ENCODE results near the gene TRIM2. TPM values are rescaled to one million over a fixed set of nuclear protein-coding genes. Genes with fewer than 3 reads are reported as not detected.

TRIM2 gene
- total and polyA plus RNA-seq, 4 donors, result 3.4 to 15.5 (median 8.9) TPM

GRCh38 chr4:153223930-153224329, 19.7 kb downstream of the TRIM2 start:
- Histone ChIP-seq H3K36me3 (ENCODE audit: control insufficient read depth in 4 of 4, insufficient read depth in 3 of 4, low read depth in 1 of 4, low read length in 3 of 4) (no peaks in the 10 kb centered on the region), H3K9ac (ENCODE audit: low read depth in 1 of 2, low read length in 2 of 2) (peak overlapping the region; percentile 77 to 92), H3K27me3 (ENCODE audit: control insufficient read depth in 4 of 4, insufficient read depth in 4 of 4, low read length in 3 of 4) (no peaks in the 10 kb centered on the region), H3K9me3 (ENCODE audit: control insufficient read depth in 4 of 4, low read length in 3 of 4) (no peaks in the 10 kb centered on the region), H3K4me1 (ENCODE audit: control insufficient read depth in 4 of 4, insufficient read depth in 4 of 4, low read length in 3 of 4) (peaks cover 2 to 14% (median 11%) of the 10 kb centered on the region in 4 donors), H3K27ac (ENCODE audit: low read depth in 1 of 2, low read length in 2 of 2) (peak overlapping the region in 1 of 2 donors; percentile 91), H3K4me3 (ENCODE audit: low read depth in 1 of 3, low read length in 3 of 3) (peak overlapping the region; percentile 31 to 71 (median 67))
- WGBS, result 50% methylated on average over 1 of the region's 1 CpG
- no peak for DNase-seq (ENCODE audit: low spot score)
- no peak for TF ChIP-seq FOXA1 (IDR thresholded peaks at IDR 0.05)
- TF ChIP-seq GABPA (IDR thresholded peaks at IDR 0.05 in 1 of 2, conservative IDR thresholded peaks at IDR 0.05 in 1 of 2), result no peak
- no peak for TF ChIP-seq RAD21 (IDR thresholded peaks at IDR 0.05)
- TF ChIP-seq, protein P1, sequence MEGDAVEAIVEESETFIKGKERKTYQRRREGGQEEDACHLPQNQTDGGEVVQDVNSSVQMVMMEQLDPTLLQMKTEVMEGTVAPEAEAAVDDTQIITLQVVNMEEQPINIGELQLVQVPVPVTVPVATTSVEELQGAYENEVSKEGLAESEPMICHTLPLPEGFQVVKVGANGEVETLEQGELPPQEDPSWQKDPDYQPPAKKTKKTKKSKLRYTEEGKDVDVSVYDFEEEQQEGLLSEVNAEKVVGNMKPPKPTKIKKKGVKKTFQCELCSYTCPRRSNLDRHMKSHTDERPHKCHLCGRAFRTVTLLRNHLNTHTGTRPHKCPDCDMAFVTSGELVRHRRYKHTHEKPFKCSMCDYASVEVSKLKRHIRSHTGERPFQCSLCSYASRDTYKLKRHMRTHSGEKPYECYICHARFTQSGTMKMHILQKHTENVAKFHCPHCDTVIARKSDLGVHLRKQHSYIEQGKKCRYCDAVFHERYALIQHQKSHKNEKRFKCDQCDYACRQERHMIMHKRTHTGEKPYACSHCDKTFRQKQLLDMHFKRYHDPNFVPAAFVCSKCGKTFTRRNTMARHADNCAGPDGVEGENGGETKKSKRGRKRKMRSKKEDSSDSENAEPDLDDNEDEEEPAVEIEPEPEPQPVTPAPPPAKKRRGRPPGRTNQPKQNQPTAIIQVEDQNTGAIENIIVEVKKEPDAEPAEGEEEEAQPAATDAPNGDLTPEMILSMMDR (IDR thresholded peaks at IDR 0.05; ENCODE audit: low read depth, low read length, missing input control), result no peak
- no peak for TF ChIP-seq ZBTB33 (IDR thresholded peaks at IDR 0.05)
- TF ChIP-seq, protein P2, sequence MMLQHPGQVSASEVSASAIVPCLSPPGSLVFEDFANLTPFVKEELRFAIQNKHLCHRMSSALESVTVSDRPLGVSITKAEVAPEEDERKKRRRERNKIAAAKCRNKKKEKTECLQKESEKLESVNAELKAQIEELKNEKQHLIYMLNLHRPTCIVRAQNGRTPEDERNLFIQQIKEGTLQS (IDR thresholded peaks at IDR 0.05), result no peak
- TF ChIP-seq JUND (IDR thresholded peaks at IDR 0.05), result no peak
- no peak for TF ChIP-seq HNF4G (IDR thresholded peaks at IDR 0.05)
- TF ChIP-seq NR2F2 (IDR thresholded peaks at IDR 0.05), result no peak
- TF ChIP-seq, protein P3, sequence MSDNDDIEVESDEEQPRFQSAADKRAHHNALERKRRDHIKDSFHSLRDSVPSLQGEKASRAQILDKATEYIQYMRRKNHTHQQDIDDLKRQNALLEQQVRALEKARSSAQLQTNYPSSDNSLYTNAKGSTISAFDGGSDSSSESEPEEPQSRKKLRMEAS (IDR thresholded peaks at IDR 0.05), result no peak
- no peak for TF ChIP-seq FOXA2 (IDR thresholded peaks at IDR 0.05)
- no peak for TF ChIP-seq HNF4A (conservative IDR thresholded peaks at IDR 0.05)

- Histone ChIP-seq H3K27ac (ENCODE audit: low read depth in 1 of 2, low read length in 2 of 2) (no peak overlapping the region), H3K4me1 (ENCODE audit: control insufficient read depth in 4 of 4, insufficient read depth in 4 of 4, low read length in 3 of 4) (peaks cover 2 to 14% (median 11%) of the 10 kb centered on the region in 4 donors), H3K9me3 (ENCODE audit: control insufficient read depth in 4 of 4, low read length in 3 of 4) (no peaks in the 10 kb centered on the region), H3K36me3 (ENCODE audit: control insufficient read depth in 4 of 4, insufficient read depth in 3 of 4, low read depth in 1 of 4, low read length in 3 of 4) (no peaks in the 10 kb centered on the region), H3K27me3 (ENCODE audit: control insufficient read depth in 4 of 4, insufficient read depth in 4 of 4, low read length in 3 of 4) (no peaks in the 10 kb centered on the region), H3K9ac (ENCODE audit: low read depth in 1 of 2, low read length in 2 of 2) (no peak overlapping the region), H3K4me3 (ENCODE audit: low read depth in 1 of 3, low read length in 3 of 3) (no peak overlapping the region)
- 89% methylated on average over 1 of the region's 1 CpG for WGBS
- TF ChIP-seq GABPA (IDR thresholded peaks at IDR 0.05 in 1 of 2, conservative IDR thresholded peaks at IDR 0.05 in 1 of 2) (no peak), ZBTB33 (IDR thresholded peaks at IDR 0.05) (no peak), FOXA2 (IDR thresholded peaks at IDR 0.05) (no peak), HNF4A (conservative IDR thresholded peaks at IDR 0.05) (no peak), HNF4G (IDR thresholded peaks at IDR 0.05) (no peak), NR2F2 (IDR thresholded peaks at IDR 0.05) (no peak), REST (IDR thresholded peaks at IDR 0.05) (no peak), RXRA (IDR thresholded peaks at IDR 0.05) (no peak), TAF1 (conservative IDR thresholded peaks at IDR 0.05) (no peak), JUND (IDR thresholded peaks at IDR 0.05) (no peak), YY1 (IDR thresholded peaks at IDR 0.05) (no peak), RAD21 (IDR thresholded peaks at IDR 0.05) (no peak), FOXA1 (IDR thresholded peaks at IDR 0.05) (no peak), EGR1 (IDR thresholded peaks at IDR 0.05; ENCODE audit: low read depth in 2 of 2) (no peak), SP1 (IDR thresholded peaks at IDR 0.05) (no peak)
- TF ChIP-seq, protein P3 (IDR thresholded peaks at IDR 0.05), result no peak
- TF ChIP-seq, protein P2 (IDR thresholded peaks at IDR 0.05), result no peak
- TF ChIP-seq, protein P1 (IDR thresholded peaks at IDR 0.05; ENCODE audit: low read depth, low read length, missing input control), result no peak
- DNase-seq (ENCODE audit: low spot score), result no peak
These were observed 20.2 kb downstream of the TRIM2 start for GRCh38 chr4:153224474-153224873.

Measured in liver (tissue), 9 donors.